GM21528 (cell line): ENCODE results near the gene SLC7A7.
A peak's percentile ranks its signal among the peaks of the same experiment; 100 is the strongest.
"Not testable (repeated sequence)": the region's sequence is repeated elsewhere in the genome, so short reads cannot be mapped to it uniquely, and the experiment has no call there.

Source experiments
- ATAC-seq: cut with Tn5 transposase; IDR thresholded peaks from one replicate; pipeline ENCODE4 v1.9.1; 2021; ENCODE audit warnings: mild to moderate bottlenecking, moderate library complexity; ENCODE audit not compliant: unreplicated experiment, low FRiP score

The SLC7A7 gene

GRCh38 chr14:22814941-22815713 lies at the start of gene SLC7A7:
Gene SLC7A7, minus strand, starts transcription at chr14:22815435. Its CDS starts 2,037 bp downstream, at chr14:22813398.
- no peak for ATAC-seq

GRCh38 chr14:22864979-22865378 lies 49.7 kb upstream of the SLC7A7 start:
- no peak for ATAC-seq

- ATAC-seq, result no peak
Observed at GRCh38 chr14:22861651-22862050, 46.4 kb upstream of the SLC7A7 start.

GRCh38 chr14:22860377-22860776 lies 45.1 kb upstream of the SLC7A7 start:
- not testable (repeated sequence) for ATAC-seq

GRCh38 chr14:22856428-22856827 lies 41.2 kb upstream of the SLC7A7 start:
- no peak for ATAC-seq

- no peak for ATAC-seq
Observed at GRCh38 chr14:22854963-22855724, 39.9 kb upstream of the SLC7A7 start.

- ATAC-seq, result not testable (repeated sequence)
Observed at GRCh38 chr14:22854296-22854695, 39.1 kb upstream of the SLC7A7 start.

GRCh38 chr14:22852940-22853767 lies 37.9 kb upstream of the SLC7A7 start:
- ATAC-seq, result peak; percentile 64

- no peak for ATAC-seq
Observed at GRCh38 chr14:22852599-22852939, 37.3 kb upstream of the SLC7A7 start.

GRCh38 chr14:22852178-22852577 lies 36.9 kb upstream of the SLC7A7 start:
- ATAC-seq, result not testable (repeated sequence)

GRCh38 chr14:22850944-22851764 lies 35.9 kb upstream of the SLC7A7 start:
- no peak for ATAC-seq

- ATAC-seq, result no peak
Observed at GRCh38 chr14:22849212-22849819, 34.1 kb upstream of the SLC7A7 start.

- ATAC-seq, result no peak
Observed at GRCh38 chr14:22848351-22849164, 33.3 kb upstream of the SLC7A7 start.

GRCh38 chr14:22847661-22848341 lies 32.6 kb upstream of the SLC7A7 start:
- no peak for ATAC-seq

- no peak for ATAC-seq
Observed at GRCh38 chr14:22846811-22847307, 31.6 kb upstream of the SLC7A7 start.

GRCh38 chr14:22845821-22846625 lies 30.8 kb upstream of the SLC7A7 start:
- ATAC-seq, result no peak

GRCh38 chr14:22845103-22845394 lies 29.8 kb upstream of the SLC7A7 start:
- no peak for ATAC-seq
